Sciatic nerve (tissue), 2 donors: ENCODE measurements around the gene STAT4. TPM values are rescaled to one million over a fixed set of nuclear protein-coding genes. Genes with fewer than 3 reads are reported as not detected.

ENCODE experiments used
- ATAC-seq: fragments of 200-7000 bp; cut with Tn5 transposase; one replicate; pipeline ENCODE4 v1.9.1; 2020; ENCODE audit warnings: mild to moderate bottlenecking, moderate library complexity
- DNase-seq: peaks from one replicate; pipeline ENCODE4 v3.0.0-alpha.2; 2020; ENCODE audit warnings: low spot score
- intact Hi-C: fragments of 100-400 bp; cut with DNase I; formaldehyde crosslinking; loops from one replicate; pipeline ENCODE4 v1.14.2; 2022
- total RNA-seq: library from RNA; stranded (reverse); fragmentation: NEBNext Ultra II Directional; extraction: Animal tissue kit (Norgen Biotek cat#: 25700); gene quantifications from one replicate; pipeline ENCODE4 v1.2.1, GENCODE V29; 2021
- donor health status: DM: no; HTN: no; CAD: no.
- donor health status: DM: no; HTN: no; CAD: no.

STAT4 gene
- total RNA-seq, 1 donor from 2014 or later, result 3.5 TPM

- no peak for ATAC-seq
- intact Hi-C loops, result no loop called here
- no peak for DNase-seq
These were observed 87.2 kb downstream of the STAT4 start for GRCh38 chr2:191063584-191063983.

DNA sequence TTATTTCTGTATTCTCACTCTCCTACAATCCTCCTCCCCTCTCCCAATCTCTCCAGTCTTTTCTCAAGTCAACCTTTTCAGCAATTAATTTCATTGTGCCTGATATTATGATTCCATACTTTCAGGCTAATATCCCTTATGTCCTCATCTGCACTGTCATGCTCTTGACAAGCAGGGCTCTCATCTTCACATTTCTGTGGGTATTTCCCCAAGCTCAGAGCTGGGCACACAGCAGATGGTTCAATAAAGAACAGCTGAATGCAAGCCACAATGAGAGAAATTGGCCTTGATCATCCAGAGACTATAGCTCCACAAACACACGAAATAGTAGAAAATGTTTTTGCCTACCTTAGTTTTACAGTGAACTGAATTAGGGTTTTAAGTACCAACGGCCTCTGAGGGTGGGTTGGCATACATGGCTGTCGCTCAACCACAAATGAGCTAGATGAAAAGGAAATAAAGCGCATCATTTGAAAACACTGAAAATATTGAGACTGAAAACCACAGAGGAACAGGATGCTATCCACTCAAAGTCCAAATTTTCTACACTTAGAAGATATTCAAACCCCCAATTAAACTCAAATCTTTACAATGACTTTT is 89.3 kb downstream of the STAT4 start:
- intact Hi-C loops, result no loop called here
- no peak for ATAC-seq
- no peak for DNase-seq

- intact Hi-C loops, result no loop called here
- DNase-seq, result no peak
- ATAC-seq, result no peak
These were observed 91.5 kb downstream of the STAT4 start for GRCh38 chr2:191059308-191059707.

GRCh38 chr2:191056228-191056627 is 94.6 kb downstream of the STAT4 start:
- DNase-seq (no peak), ATAC-seq (no peak)
- intact Hi-C loops, result no loop called here

DNA sequence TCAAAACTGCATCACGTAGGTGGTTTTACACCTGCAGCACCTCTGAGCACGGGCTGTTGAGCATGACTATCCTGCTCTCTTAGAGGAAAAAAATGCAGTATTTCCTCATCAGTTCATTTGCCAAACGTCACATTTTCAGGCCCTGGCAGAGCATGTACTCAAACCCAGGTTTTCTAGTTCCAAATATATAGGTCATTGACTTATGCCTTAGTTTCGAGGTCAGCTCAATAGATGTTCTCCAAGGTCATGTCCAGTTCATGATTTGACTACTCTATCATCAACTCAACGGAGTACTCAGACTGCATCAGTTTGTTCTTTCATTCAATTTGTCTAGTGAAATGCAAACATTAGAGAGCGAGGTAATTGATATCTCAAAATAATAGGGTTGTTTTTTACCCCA is 97.5 kb downstream of the STAT4 start:
- DNase-seq, result no peak
- no peak for ATAC-seq
- intact Hi-C loops, result no loop called here

DNA sequence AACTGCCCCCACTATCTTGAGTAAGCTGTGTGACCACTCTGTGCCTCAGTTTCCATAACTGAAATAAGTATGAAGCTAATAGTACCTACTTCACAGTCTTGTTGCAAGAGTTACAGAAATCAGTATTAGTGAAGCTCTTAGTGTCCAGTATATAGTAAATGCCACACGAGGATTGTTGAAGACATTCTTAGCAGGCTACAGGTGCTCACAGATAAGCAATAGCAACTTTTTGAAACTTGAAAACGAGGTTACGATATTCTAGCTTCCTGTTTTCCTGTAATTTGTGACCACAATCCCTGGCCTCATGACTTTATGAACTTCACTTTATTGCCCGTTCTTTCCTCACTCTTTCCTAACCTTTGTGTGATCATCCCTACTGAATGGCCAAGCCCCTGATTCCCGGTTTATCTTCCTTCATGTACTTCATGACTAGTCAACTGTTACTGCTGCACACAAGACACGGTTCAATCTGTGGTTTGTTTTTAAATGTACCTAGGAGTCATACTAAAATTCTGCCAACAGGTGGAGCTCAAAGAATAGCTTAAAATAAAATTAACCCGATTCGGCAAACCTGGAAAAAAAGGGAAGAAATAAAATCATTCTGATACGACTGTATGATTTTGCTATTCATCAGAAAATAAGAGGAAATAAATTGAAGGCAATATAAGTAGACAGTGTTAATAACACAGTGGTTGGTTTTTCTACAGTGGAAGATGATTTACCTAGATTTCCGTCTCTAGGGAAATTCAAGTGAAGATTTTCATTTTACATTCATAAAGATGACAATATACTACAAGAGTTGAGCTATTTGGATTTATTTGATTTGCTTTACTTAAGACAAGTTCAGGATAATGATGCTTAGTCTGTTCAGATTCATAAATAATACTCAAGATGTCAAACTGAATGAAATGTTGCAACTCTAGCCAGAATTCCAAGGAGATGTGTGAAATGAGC is 98.7 kb downstream of the STAT4 start:
- intact Hi-C loops, result no loop called here
- peak; percentile 47 for ATAC-seq
- no peak for DNase-seq

DNA sequence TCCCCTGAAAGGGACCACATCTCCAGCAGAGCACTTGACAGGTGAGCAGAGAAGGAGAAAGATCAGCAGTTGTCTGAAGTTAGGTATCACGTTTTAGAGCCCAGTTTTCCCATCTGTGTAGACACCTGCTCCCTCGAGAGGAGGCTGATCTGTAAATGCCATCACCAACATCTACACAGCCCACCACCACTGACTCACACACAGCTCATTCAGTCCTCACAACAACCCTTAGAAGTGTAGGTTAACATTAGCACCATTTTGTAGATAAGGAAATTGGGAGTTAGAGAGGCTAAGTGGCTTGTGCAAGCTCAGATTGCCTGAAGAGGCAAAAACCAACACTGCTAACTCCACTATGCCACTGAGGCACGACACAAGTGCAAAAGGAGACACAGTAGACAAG is 99.6 kb downstream of the STAT4 start:
- intact Hi-C loops, result no loop called here
- DNase-seq (no peak), ATAC-seq (peak; percentile 4)

- no peak for DNase-seq
- peak; percentile 71 for ATAC-seq
- intact Hi-C loops, result no loop called here
These were observed 100.2 kb downstream of the STAT4 start for GRCh38 chr2:191050640-191050987.

- intact Hi-C loops, result no loop called here
- DNase-seq, result no peak
- peak; percentile 83 for ATAC-seq
These were observed 100.8 kb downstream of the STAT4 start for GRCh38 chr2:191049728-191050639.

- intact Hi-C loops, result no loop called here
- ATAC-seq (no peak), DNase-seq (no peak)
These were observed 102.7 kb downstream of the STAT4 start for GRCh38 chr2:191048073-191048472.

DNA sequence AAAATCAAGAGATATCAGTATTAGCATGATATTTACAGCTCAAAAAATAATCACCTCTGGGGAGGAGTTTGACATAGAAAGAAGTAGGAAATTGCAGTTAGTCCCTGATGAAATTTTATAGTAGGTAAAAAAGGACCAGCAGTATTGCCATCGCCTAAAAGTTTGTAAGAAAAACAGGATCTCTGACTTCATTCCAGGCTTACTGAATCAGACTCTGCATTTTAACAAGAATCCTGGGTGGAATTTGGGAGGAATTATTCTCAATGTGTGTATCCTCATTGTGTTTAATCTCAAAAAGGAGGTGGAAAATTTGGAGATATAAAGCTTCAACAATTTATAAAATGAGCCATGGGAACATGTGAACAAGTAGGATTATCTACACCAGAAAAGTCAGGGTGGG is 105.7 kb downstream of the STAT4 start:
- ATAC-seq (no peak), DNase-seq (no peak)
- intact Hi-C loops, result no loop called here

GRCh38 chr2:191043438-191043837 is 107.4 kb downstream of the STAT4 start:
- DNase-seq (no peak), ATAC-seq (no peak)
- intact Hi-C loops, result no loop called here

- no peak for ATAC-seq
- DNase-seq, result no peak
- intact Hi-C loops, result no loop called here
These were observed 109.2 kb downstream of the STAT4 start for GRCh38 chr2:191041418-191042161.

DNA sequence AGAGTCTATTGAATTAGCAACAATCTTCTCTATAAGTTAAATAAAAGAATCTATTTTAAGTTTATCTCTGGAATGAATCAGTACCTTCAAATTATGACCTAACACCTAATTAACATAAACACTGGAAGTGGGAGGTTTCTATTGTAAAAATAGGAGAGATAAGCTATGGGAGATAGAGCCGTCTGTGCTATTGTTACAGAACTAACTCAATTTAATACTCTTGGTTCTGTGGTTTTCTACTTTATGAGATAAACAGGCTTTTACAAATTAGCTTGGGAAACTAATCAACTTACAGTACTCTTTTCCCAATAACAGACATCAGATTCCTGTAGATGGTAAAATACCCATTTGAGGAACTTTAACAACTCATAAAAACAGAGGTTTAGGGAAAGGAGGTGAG is 111.2 kb downstream of the STAT4 start:
- no peak for ATAC-seq
- intact Hi-C loops, result no loop called here
- no peak for DNase-seq

GRCh38 chr2:191038741-191039140 is 112.1 kb downstream of the STAT4 start:
- no peak for DNase-seq
- intact Hi-C loops, result no loop called here
- no peak for ATAC-seq

DNA sequence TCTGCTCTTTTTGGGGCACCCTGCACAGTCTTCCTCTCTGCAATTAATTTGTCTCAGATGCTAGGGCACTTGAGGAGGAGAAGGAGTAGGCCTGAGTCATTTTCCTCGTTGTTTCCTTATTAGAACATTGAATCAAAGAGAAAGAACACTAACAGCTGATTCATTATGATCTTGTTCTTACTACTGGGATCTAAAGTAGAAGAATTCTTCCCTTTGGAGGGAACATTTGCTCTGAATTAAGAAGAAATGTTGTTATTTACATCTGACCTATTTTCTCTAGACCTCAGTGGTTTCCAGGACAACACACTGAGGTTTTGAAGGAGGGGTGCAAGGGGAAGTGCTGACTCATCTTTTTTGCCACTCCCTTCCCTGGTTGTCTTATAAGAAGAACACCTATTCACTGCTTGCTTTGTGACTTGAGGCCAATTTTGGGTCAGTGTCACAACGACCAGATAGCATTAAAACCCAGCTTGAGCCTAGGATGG is 112.5 kb downstream of the STAT4 start:
- intact Hi-C loops, result no loop called here
- no peak for ATAC-seq

GRCh38 chr2:191037351-191037750 is 113.4 kb downstream of the STAT4 start:
- ATAC-seq, result no peak
- intact Hi-C loops, result no loop called here
- DNase-seq, result no peak

More for the DNA sequence above, 112.5 kb downstream of the STAT4 start:
- DNase-seq, result no peak

DNA sequence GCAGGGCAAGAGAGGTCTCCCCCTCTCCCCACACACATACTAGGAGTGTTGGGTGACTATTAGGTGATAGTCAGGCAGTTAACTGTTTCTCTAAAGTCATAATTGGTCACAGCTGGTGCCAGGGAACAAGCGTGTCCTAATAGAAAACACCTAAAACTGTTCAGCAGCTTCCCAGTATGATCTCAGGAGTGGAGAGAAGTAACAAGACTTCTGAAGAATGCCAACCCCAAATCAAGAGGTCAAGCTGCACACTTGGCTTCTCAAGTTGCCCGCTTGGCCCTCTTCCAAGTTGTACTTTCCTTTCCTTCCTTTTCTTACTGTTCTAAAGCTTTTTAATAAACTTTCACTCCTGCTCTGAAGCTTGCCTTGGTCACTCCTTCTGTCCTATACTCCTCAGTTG is 114.4 kb downstream of the STAT4 start:
- intact Hi-C loops, result no loop called here

More for the DNA sequence above, 114.4 kb downstream of the STAT4 start:
- DNase-seq, result no peak
- no peak for ATAC-seq
